K562 (cell line): ENCODE measurements around the gene IGLON5. TPM values are rescaled to one million over a fixed set of nuclear protein-coding genes. Genes with fewer than 3 reads are reported as not detected.

Experiments used
- CEBPG ChIP-seq, 3 experiments: fragments of 200-800 bp in 1 of 3; sonication (Bioruptor generic) in 1 of 3; sonication (generic) in 1 of 3; formaldehyde crosslinking in 1 of 3; IDR thresholded peaks in 2 of 3; conservative IDR thresholded peaks in 1 of 3; 2 replicates each; pipeline versions ENCODE4 v1.6.1 to v1.8.0; 2016 to 2022; ENCODE audit warnings: missing compliant biosample characterization in 2 of 3, missing genetic modification characterization in 2 of 3, mild to moderate bottlenecking in 1 of 3, missing genetic modification reagents in 1 of 3
- MBD2 ChIP-seq: sonication (generic); IDR thresholded peaks from 2 replicates; pipeline ENCODE4 v1.6.1; 2016; ENCODE audit warnings: low read depth, borderline replicate concordance
- RBFOX2 ChIP-seq: fragments of 200-400 bp; formaldehyde crosslinking; IDR thresholded peaks from 2 replicates; pipeline ENCODE4 v1.6.1; 2017; ENCODE audit warnings: low read depth, mild to moderate bottlenecking, low read length, moderate library complexity
- ZNF253 ChIP-seq: fragments of 250-450 bp; sonication (Bioruptor Pico); conservative IDR thresholded peaks from 2 replicates; pipeline ENCODE4 v1.6.1; 2021; ENCODE audit warnings: mild to moderate bottlenecking
- polyA plus RNA-seq, 8 experiments: library from polyadenylated mRNA; depleted of rRNA in 4 of 8; stranded (reverse) in 5 of 8; unstranded in 3 of 8; fragments of >200 nt; fragmentation: Nextera tagmentation in 2 of 8; fragmentation: Illumina TruSeq in 1 of 8; extraction: Ambion mirVana in 2 of 8; extraction: Trizol in 1 of 8; gene quantifications; 2 replicates each; pipeline versions ENCODE4 v1.2.1 to v1.2.3, GENCODE V29; 2011 to 2014; ENCODE audit warnings: inconsistent platforms in 1 of 8, missing spikeins in 1 of 8
- total RNA-seq, 7 experiments: library from RNA; depleted of rRNA in 6 of 7; stranded (reverse); fragments of >200 nt in 6 of 7; fragmentation: Illumina TruSeq in 2 of 7; extraction: Trizol in 2 of 7; gene quantifications; 2 replicates each; pipeline versions ENCODE4 v1.2.1 to v1.2.3, GENCODE V29; 2011 to 2021; ENCODE audit warnings: low replicate concordance in 1 of 7
- TF ChIP-seq, protein P1 (sequence below): fragments of 250-450 bp; sonication (Bioruptor Pico); IDR thresholded peaks from 2 replicates; pipeline ENCODE4 v1.4.0; 2020; ENCODE audit warnings: mild to moderate bottlenecking, moderate library complexity

IGLON5 gene
- total and polyA plus RNA-seq, 9 of the 15 experiments (the other 6 are each of a cell fraction or from before 2014, with no cell fraction given) = 0.03 to 0.22 (median 0.14) TPM; not detected in 2

DNA sequence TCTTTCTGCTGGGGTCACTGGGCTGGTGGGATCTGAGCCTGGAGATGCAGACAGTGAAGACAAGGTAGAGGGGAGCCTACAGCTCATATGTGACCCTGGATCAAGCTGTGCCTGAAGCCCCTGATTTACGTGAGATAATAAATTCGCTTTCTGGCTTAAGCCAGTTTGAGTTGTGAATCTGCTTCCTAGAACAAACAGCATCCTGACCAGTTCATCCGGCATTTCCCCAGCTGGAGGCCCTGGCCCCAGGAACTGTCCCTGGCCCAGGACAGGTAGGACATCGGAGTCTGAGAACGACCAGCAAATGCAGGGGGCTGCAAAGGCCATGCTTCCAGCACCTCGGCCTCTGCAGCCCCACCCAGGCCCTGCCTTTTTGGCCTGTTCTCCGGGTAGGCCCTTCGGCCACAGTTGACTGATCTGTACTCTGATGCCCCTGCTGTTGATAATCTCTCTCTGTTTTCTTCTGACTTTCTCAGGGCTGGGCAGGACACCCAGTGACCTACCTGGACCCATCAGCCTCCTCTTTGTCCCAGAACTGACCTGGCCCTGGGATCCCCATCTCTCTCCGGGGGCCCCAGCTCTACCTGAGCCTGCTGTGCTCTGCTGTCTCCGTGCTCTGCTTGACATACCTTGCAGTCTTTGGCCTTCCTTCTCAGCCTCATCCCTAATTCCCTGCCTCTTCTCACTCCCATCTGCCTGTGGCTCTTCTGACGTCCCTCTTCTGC, 40.0 kb downstream of the IGLON5 start (continued):
- TF ChIP-seq, protein P1, sequence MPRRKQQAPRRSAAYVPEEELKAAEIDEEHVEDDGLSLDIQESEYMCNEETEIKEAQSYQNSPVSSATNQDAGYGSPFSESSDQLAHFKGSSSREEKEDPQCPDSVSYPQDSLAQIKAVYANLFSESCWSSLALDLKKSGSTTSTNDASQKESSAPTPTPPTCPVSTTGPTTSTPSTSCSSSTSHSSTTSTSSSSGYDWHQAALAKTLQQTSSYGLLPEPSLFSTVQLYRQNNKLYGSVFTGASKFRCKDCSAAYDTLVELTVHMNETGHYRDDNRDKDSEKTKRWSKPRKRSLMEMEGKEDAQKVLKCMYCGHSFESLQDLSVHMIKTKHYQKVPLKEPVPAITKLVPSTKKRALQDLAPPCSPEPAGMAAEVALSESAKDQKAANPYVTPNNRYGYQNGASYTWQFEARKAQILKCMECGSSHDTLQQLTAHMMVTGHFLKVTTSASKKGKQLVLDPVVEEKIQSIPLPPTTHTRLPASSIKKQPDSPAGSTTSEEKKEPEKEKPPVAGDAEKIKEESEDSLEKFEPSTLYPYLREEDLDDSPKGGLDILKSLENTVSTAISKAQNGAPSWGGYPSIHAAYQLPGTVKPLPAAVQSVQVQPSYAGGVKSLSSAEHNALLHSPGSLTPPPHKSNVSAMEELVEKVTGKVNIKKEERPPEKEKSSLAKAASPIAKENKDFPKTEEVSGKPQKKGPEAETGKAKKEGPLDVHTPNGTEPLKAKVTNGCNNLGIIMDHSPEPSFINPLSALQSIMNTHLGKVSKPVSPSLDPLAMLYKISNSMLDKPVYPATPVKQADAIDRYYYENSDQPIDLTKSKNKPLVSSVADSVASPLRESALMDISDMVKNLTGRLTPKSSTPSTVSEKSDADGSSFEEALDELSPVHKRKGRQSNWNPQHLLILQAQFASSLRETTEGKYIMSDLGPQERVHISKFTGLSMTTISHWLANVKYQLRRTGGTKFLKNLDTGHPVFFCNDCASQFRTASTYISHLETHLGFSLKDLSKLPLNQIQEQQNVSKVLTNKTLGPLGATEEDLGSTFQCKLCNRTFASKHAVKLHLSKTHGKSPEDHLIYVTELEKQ = no peak
- TF ChIP-seq MBD2 (no peak), CEBPG (CRISPR knock-in tag; IDR thresholded peaks at IDR 0.05) (no peak), CEBPG (tag; conservative IDR thresholded peaks at IDR 0.05 in 1 of 2, IDR thresholded peaks at IDR 0.05 in 1 of 2) (no peak), RBFOX2 (0 out of 2 replicates have a peak, but pooled peaks have one; percentile 22), ZNF253 (CRISPR knock-in tag) (no peak)
